T-helper 9 cell (primary cell): Measurements from ENCODE around the gene NAT16.
"Not testable (repeated sequence)": the region's sequence is repeated elsewhere in the genome, so short reads cannot be mapped to it uniquely, and the experiment has no call there.

Experiments
- DNase-seq: peaks from one replicate; pipeline ENCODE4 v3.0.0-alpha.2; 2020

Gene NAT16

DNA sequence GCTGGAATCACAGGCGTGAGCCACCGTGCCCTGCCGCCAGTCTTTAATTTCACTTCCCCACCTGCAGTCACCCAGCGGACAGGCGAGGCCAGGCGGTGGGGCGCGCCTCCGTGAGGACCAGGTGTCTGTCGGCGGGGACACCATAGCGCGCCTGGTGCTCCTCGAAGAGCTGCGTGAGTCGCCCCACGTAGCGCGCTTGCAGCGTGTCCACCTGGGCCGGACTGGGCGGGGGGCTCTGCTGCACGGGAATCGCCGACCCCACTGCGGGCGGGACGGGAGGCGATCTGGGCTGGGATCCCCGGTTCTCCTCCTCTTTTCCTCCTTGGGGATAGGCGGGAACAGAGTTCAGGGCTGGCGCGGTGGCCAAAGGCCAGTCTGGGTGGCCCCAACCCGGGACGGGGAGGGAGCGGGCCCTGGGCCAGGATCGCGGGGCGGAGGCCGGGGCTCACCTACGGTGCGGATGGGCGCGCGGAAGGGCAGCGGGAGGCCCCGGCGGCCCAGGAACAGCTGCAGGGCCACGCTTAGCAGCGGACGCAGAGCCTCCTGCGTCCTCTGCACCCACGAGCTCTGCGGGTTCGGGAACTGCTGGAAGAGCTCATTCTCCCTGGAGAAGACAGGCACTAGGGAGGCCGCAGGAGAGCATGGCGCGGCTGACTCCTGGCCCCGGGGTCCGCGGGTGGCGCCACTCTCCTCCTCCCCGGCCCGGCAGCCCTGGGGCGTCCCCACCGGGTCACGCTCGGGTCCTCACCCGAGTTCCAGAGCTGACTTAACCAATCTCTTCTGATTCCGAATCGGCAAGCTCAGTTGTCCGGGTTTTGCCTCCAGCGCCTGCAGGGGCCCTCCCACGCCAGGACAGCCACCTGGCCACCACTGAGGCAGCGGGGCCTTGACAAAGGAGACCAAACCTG is 21.9 kb upstream of the NAT16 start:
- no peak for DNase-seq

DNA sequence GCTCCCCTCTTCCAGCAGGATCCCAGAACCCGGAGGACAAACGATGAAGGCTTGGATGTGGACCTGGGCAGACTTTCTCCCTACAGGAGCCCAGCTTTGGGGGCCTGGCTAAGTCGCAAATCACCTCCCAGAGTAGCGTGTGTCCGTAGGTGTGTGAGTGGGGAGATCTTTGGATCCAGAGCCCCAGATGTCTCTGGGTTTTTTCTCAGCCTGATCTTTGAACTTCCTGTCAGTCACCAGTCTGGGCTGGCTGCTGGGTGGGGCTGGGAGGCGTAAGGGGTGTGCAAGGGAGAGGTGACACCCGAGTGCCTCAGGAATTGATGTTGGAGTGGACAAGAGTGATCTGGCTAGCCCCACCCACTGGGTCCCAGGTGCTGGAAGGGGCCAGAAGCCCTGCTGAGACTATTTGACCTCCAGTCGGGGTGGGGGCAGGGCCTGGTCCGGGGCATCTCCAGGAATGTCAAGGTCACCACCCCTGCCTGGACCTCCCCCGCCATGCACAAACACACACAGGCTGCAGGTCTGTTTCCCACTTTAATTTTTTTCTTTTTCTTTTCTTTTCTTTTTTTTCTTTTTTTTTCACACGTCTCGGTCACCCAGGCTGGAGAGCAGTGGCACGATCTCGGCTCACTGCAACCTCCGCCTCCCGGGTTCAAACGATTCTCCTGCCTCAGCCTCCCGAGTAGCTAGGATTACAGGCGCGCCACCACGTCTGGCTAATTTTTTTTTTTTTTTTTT is 20.9 kb upstream of the NAT16 start, which contains the start of gene MOGAT3:
Gene MOGAT3, minus strand, starts transcription at position 175 of the 738 bp plus-strand sequence. CDS start 182 bp downstream, outside the sequence.
- DNase-seq, result no peak

DNA sequence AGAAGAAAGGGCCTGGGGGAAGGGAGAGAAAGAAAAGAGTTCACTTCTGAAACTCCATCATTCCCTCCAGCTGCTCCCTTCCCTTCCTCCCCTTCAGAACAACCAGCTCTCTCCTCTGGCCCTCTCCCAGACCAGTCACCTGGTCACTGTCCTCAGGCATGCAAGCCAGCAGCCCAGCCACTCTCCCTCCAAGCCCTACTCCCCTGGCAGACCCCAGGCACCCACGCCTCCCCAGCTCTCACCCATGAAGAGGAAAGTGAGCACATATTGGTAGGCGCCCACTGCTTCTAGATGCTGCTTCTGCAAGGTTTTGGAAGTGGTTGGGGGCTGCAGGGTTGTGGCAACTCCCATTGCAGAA is 20.4 kb upstream of the NAT16 start:
- DNase-seq, result no peak

DNA sequence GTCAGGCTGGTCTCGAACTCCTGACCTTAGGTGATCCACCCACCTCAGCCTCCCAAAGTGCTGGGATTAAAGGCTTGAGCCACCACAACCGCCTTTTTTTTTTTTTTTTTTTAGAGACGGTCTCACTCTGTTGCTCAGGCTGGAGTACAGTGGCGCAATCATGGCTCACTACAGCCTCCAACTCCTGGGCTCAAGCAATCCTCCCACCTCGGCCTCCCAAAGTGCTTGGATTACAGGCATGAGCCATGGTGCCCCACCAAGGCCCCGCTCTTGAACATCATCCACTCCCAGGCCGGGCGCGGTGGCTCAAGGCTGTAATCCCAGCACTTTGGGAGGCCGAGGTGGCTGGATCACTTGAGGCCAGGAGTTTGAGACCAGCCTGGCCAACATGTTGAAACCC is 19.4 kb upstream of the NAT16 start:
- DNase-seq, result not testable (repeated sequence)

DNA sequence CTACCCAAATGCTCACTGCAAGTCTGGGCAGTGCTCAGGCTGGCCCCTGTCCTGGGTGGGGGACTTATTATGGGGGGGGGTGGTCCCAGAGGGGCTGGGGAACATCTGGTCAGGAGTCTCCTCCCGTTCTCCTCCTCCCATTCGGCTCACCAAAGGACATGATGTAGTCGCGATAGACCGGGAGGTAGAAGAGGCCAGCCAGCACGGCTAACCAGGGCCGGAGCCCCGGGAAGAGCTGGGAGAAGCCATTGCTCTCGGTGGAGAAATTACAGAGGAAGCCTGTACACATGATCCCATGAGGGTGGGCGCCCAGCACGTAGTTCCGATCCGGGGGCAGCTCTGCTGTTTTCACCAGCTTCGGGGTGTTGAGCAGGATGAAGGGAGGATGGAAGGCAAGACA is 18.4 kb upstream of the NAT16 start:
- DNase-seq, result no peak

- DNase-seq, result no peak
Observed at GRCh38 chr7:101197991-101198390, 17.9 kb upstream of the NAT16 start.

- no peak for DNase-seq
Observed at GRCh38 chr7:101195884-101196283, 15.8 kb upstream of the NAT16 start.

- no peak for DNase-seq
Observed at GRCh38 chr7:101189109-101189508, 9.0 kb upstream of the NAT16 start.

DNA sequence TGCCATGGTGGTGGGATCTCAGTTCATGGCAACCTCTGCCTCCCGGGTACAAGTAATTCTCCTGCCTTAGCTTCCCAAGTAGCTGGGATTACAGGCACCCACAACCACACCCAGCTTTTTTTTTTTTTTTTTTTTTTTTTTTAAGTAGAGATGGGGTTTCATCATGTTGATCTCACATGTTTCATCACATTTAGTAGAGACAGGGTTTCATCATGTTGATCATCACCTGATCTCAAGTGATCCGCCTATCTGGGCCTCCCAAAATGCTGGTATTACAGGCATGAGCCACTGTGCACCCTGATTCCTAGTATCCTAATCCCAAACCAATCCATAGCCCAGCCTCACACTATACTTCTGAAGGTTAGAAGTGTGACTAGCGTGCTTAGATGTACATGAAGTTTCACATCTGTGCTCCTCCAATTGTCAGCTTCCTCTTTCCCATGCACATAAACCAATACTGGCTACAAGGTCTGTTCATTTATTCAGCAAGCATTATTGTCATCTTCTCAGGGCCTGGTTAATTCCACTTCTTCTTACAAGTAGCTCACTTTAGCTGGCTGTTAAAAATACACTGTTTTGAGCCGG is 6.8 kb upstream of the NAT16 start:
- DNase-seq, result no peak

- DNase-seq, result no peak
Observed at GRCh38 chr7:101186194-101186593, 6.1 kb upstream of the NAT16 start.

DNA sequence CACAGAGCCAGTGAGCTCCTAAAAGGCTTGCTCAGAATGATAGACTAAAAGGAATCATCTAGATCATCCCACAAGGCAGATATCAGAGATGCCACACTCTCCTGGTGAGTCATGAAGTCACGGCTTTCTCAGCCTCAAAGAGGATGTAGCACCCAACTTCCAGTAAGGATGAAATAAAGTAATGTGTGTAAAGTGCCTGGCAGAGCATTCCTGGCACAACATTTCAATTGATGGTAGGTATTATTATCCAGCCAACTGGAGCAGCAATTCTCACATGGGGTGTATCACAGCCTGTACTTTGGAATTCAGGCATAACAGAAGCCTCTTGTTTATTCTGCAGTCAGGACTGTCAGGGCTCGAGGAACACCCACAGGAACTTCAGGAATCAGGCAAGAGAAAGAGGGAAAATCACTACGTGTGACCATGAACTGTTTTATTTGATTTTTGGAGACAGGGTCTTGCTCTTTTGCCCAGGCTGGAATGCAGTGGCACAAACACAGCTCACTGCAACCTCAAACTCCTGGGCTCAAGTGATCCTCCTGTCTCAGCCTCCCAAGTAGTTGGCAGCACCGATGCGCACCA is 5.3 kb upstream of the NAT16 start:
- no peak for DNase-seq

DNA sequence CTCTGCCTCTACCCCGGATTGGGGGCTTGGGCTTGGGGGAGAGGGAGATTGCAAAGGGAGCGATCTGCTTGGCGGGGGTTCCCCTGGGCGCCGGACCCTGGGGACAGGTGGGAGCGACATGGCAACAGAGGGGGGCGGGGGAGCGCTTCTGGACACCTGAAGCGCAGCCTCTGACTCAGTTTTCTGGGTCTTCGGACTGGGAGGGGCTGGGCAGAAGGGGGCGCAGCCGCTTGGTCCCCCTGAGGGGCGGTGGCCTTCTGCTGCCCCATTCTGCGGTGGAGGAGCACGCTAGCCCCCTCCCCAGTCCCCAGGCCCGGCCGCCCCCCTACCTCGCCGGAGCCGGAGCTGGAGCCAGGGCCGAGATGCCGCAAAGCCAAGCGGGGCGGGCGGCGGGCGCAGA is 380 bp downstream of the NAT16 start:
- DNase-seq, result no peak

GRCh38 chr7:101179117-101179516 is 976 bp downstream of the NAT16 start:
- no peak for DNase-seq

DNA sequence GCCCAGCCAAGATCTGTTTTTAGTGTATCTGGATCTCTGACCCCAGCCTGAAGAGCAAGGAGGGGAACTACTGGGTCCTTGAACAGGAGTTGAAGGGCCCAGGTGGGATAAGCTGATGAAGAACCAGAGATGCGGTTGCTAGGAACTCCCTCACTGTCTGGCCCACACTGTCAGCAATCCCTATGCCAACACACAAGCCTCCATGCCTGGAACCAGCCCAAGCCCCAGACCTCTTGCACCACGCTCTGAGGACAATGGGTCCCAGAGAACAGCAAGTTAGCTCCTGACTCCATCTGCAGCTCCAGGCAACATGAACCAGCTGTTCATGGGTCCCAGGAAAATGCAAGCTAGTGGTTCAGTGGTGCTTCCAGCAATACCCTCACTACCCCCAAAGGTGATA is 2.4 kb downstream of the NAT16 start:
- DNase-seq, result no peak

- no peak for DNase-seq
Observed at GRCh38 chr7:101175664-101176063, 4.4 kb downstream of the NAT16 start.

DNA sequence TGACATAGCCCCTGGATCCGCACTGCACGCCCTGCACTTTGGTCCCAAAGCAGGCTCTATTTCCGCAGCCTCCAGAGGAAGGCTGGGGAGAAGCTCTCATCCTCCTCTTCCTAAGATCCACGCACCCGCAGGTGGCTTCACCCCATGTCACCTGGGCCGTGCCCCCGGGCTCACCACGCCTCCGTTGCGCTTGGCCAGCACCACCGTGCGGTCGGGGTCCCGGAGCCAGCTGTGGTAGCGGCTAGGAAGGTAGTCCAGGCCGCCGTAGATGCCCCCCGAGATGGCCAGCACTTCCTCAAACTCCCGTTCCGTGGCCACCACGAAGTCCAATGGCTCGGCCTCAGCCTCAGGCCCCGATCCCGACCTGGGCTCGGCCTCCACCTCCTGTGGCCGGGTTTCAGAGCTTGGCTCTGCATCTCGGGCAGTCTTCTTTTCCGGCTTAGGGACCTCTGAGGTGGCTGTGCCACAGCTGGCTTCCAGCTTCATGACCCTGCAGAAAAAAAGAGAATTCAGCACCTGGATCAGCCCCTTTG is 5.7 kb downstream of the NAT16 start:
- DNase-seq, result no peak

GRCh38 chr7:101173752-101174244 is 6.3 kb downstream of the NAT16 start:
- DNase-seq, result peak; percentile 48

DNA sequence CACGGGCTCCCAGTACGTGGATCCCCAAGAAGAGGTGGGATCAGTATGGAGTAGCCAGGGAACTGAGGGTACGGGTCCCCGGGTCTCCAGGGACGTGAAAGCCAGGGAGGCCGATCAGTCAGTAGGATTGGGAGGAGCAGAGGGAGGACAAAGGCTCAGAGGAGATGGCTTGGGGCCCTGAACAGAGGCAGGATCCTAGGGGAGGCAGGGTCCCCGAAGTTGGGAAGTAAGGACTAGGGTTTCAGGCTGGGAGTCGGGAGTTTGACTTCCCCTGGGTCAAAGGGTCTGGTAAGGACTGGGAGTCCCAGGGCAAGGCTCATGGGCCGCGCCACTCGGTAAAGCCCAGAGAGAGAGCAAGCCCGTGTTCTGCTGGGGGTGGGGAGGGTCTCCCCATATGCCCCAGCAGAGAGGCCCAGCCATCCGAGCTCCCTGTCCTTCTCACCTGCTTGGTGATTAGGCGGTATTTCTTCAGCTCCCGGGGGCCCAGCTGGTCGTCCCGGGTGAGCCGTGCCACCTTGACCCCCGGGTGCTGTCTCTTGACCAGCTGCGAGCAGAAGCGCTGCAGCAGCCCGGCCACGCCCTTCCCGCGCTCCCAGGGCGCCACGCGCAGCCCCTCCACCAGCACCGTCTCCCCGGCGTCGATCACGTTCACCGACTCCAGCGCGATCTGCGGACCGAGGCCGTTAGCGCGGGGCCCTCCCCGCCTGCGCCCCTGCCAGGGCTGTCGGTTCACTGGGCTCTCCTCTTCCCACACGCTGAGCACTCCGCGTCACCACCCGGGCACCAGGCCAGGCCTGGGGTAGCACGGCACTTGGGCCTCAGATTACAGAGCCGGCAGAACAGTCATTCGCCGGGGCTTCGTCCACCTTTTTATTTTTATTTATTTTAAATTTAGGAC is 7.0 kb downstream of the NAT16 start:
- no peak for DNase-seq

GRCh38 chr7:101172005-101172853 is 7.9 kb downstream of the NAT16 start:
- DNase-seq, result no peak

DNA sequence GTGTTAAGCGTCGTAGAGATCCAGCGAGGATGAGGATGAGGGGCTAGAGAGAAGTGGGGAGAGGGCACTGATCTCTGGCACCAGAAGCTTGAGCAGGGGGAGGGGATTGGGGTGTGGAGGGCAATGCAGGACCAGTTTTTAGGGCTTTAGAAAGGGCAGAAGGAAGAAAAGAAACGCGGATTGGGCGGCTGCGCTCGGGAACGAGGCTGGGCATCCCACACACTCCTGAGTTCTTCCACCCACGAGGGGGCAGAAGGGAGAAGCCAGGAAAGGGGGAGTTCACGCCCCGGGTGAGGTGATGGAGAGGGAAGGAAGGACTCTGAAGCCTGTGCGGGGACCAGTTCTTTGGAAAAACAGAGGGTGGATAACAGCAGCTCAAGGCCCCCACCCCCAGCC is 8.7 kb downstream of the NAT16 start:
- DNase-seq, result no peak
